Gastrocnemius medialis (tissue), 4 donors: ENCODE measurements around the gene MBD1.

ENCODE experiments used
- CTCF ChIP-seq, 5 experiments: fragments of 450-650 bp in 3 of 5; fragments of 200-600 bp in 2 of 5; sonication (generic) in 2 of 5; IDR thresholded peaks in 4 of 5; conservative IDR thresholded peaks in 1 of 5; 1 replicate in 4 of 5; 2 replicates in 1 of 5; pipeline ENCODE4 v1.5.1; 2016 to 2019; ENCODE audit warnings: antibody characterized with exemption in 5 of 5, mild to moderate bottlenecking in 3 of 5, moderate library complexity in 3 of 5
- POLR2A ChIP-seq, 2 donors: fragments of 450-650 bp; IDR thresholded peaks; one replicate each; pipeline ENCODE4 v1.6.1; 2017; ENCODE audit warnings: antibody characterized with exemption in 2 of 2, mild to moderate bottlenecking in 2 of 2, moderate library complexity in 2 of 2

GRCh38 chr18:50310080-50310479 lies 28.8 kb upstream of the MBD1 start:
- no peak for TF ChIP-seq CTCF (IDR thresholded peaks at IDR 0.05 in 4 of 5, conservative IDR thresholded peaks at IDR 0.05 in 1 of 5)
- TF ChIP-seq POLR2A (IDR thresholded peaks at IDR 0.05) = no peak
